ENCODE data around the gene TC2N. TPM values are rescaled to one million over a fixed set of nuclear protein-coding genes. Genes with fewer than 3 reads are reported as not detected.
"Not testable (repeated sequence)": the region's sequence is repeated elsewhere in the genome, so short reads cannot be mapped to it uniquely, and the experiment has no call there.

The TC2N gene
- total and polyA plus RNA-seq, 2 experiments from 2014 or later, result 10.0 to 35.0 TPM

DNA sequence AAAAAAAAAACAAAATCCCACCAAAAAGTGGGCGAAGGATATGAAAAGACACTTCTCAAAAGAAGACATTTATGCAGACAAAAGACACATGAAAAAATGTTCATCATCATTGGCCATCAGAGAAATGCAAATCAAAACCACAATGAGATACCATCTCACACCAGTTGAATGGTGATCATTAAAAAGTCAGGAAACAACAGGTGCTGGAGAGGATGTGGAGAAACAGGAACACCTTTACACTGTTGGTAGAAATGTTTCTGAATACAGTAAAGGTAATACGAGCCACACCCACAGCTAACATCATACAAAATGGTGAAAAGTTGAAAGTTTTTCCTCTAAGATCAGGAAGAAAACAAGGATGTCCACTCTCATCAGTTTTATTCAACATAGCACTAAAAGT is 127.5 kb downstream of the TC2N start:
- not testable (repeated sequence) for H3K27me3 Mint-ChIP-seq (ENCODE audit: insufficient read depth, low read depth, poor library complexity); H3K27ac Mint-ChIP-seq

DNA sequence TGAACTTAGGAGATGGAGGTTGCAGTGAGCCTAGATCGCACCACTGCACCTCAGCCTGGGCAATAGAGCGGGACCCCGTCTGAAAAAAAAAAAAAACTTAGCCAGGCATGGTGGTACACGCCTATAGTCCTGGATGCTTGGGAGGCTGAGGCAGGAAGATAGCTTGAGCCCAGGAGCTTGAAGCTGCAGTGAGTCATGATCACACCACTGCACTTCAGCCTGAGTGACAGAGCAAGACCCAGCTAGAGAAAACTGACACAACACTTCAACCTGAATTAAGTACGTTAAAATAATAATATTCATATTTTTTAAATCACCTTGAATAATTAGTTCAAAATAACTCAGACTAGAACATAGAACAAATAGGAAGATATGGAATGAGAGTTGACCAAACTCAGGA is 129.7 kb downstream of the TC2N start:
- H3K4me2 ChIP-seq, result no peak overlapping the region
- no peaks in the 10 kb centered on the region for H3K27me3 Mint-ChIP-seq (ENCODE audit: insufficient read depth, low read depth, poor library complexity)
- H3K36me3 ChIP-seq (ENCODE audit: insufficient read depth), result no peaks in the 10 kb centered on the region
- H3K4me1 Mint-ChIP-seq, result no peaks in the 10 kb centered on the region
- no peak overlapping the region for H3K27ac Mint-ChIP-seq
- H3K9me3 Mint-ChIP-seq, result no peaks in the 10 kb centered on the region
- no peak for DNase-seq (ENCODE audit: low spot score)
- H3F3A ChIP-seq (replicated peaks; ENCODE audit: low read depth), result no peaks in the 10 kb centered on the region
- no peak overlapping the region for H3K4me3 Mint-ChIP-seq
- H3K79me2 ChIP-seq (replicated peaks; ENCODE audit: insufficient read depth), result no peaks in the 10 kb centered on the region
- TF ChIP-seq EZH2phosphoT487 (IDR thresholded peaks at IDR 0.05; ENCODE audit: unreplicated experiment) (no peak), ZNF114 (CRISPR knock-in tag; IDR thresholded peaks at IDR 0.05) (no peak), JUNB (IDR thresholded peaks at IDR 0.05; ENCODE audit: unreplicated experiment) (no peak), ZNF331 (CRISPR knock-in tag; IDR thresholded peaks at IDR 0.05; ENCODE audit: low read depth) (no peak), NANOG (IDR thresholded peaks at IDR 0.05; ENCODE audit: borderline replicate concordance) (no peak)
- TF ChIP-seq, protein P1, sequence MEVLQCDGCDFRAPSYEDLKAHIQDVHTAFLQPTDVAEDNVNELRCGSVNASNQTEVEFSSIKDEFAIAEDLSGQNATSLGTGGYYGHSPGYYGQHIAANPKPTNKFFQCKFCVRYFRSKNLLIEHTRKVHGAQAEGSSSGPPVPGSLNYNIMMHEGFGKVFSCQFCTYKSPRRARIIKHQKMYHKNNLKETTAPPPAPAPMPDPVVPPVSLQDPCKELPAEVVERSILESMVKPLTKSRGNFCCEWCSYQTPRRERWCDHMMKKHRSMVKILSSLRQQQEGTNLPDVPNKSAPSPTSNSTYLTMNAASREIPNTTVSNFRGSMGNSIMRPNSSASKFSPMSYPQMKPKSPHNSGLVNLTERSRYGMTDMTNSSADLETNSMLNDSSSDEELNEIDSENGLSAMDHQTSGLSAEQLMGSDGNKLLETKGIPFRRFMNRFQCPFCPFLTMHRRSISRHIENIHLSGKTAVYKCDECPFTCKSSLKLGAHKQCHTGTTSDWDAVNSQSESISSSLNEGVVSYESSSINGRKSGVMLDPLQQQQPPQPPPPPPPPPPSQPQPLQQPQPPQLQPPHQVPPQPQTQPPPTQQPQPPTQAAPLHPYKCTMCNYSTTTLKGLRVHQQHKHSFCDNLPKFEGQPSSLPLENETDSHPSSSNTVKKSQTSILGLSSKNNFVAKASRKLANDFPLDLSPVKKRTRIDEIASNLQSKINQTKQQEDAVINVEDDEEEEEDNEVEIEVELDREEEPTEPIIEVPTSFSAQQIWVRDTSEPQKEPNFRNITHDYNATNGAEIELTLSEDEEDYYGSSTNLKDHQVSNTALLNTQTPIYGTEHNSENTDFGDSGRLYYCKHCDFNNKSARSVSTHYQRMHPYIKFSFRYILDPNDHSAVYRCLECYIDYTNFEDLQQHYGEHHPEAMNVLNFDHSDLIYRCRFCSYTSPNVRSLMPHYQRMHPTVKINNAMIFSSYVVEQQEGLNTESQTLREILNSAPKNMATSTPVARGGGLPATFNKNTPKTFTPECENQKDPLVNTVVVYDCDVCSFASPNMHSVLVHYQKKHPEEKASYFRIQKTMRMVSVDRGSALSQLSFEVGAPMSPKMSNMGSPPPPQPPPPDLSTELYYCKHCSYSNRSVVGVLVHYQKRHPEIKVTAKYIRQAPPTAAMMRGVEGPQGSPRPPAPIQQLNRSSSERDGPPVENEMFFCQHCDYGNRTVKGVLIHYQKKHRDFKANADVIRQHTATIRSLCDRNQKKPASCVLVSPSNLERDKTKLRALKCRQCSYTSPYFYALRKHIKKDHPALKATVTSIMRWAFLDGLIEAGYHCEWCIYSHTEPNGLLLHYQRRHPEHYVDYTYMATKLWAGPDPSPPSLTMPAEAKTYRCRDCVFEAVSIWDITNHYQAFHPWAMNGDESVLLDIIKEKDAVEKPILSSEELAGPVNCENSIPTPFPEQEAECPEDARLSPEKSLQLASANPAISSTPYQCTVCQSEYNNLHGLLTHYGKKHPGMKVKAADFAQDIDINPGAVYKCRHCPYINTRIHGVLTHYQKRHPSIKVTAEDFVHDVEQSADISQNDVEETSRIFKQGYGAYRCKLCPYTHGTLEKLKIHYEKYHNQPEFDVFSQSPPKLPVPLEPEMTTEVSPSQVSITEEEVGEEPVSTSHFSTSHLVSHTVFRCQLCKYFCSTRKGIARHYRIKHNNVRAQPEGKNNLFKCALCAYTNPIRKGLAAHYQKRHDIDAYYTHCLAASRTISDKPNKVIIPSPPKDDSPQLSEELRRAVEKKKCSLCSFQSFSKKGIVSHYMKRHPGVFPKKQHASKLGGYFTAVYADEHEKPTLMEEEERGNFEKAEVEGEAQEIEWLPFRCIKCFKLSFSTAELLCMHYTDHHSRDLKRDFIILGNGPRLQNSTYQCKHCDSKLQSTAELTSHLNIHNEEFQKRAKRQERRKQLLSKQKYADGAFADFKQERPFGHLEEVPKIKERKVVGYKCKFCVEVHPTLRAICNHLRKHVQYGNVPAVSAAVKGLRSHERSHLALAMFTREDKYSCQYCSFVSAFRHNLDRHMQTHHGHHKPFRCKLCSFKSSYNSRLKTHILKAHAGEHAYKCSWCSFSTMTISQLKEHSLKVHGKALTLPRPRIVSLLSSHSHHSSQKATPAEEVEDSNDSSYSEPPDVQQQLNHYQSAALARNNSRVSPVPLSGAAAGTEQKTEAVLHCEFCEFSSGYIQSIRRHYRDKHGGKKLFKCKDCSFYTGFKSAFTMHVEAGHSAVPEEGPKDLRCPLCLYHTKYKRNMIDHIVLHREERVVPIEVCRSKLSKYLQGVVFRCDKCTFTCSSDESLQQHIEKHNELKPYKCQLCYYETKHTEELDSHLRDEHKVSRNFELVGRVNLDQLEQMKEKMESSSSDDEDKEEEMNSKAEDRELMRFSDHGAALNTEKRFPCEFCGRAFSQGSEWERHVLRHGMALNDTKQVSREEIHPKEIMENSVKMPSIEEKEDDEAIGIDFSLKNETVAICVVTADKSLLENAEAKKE (CRISPR knock-in tag; IDR thresholded peaks at IDR 0.05), result no peak
- H4K20me1 ChIP-seq (replicated peaks; ENCODE audit: insufficient read depth), result no peaks in the 10 kb centered on the region
- H3K27ac ChIP-seq (ENCODE audit: low read depth), result no peak overlapping the region
- H2AFZ ChIP-seq, result no peak overlapping the region
- no peaks in the 10 kb centered on the region for H3K9me2 ChIP-seq (ENCODE audit: insufficient read depth)
- no peak for ATAC-seq
- H3K36me3 Mint-ChIP-seq (ENCODE audit: low read depth), result no peaks in the 10 kb centered on the region
- no peak overlapping the region for H3K4me3 ChIP-seq
- H3K4me1 ChIP-seq (ENCODE audit: insufficient read depth), result no peaks in the 10 kb centered on the region
- H3K27me3 ChIP-seq (ENCODE audit: insufficient read depth), result no peaks in the 10 kb centered on the region

More for the DNA sequence above, 127.5 kb downstream of the TC2N start:
- H3K4me1 ChIP-seq (ENCODE audit: insufficient read depth); H3F3A ChIP-seq (replicated peaks; ENCODE audit: low read depth); ATAC-seq; H4K20me1 ChIP-seq (replicated peaks; ENCODE audit: insufficient read depth); H3K27me3 ChIP-seq (ENCODE audit: insufficient read depth); H3K9me3 Mint-ChIP-seq; H3K4me3 Mint-ChIP-seq; H3K36me3 Mint-ChIP-seq (ENCODE audit: low read depth); H3K36me3 ChIP-seq (ENCODE audit: insufficient read depth); H3K4me3 ChIP-seq; H3K4me2 ChIP-seq; DNase-seq (ENCODE audit: low spot score); H3K79me2 ChIP-seq (replicated peaks; ENCODE audit: insufficient read depth); H3K4me1 Mint-ChIP-seq; H2AFZ ChIP-seq; H3K9me2 ChIP-seq (ENCODE audit: insufficient read depth); H3K27ac ChIP-seq (ENCODE audit: low read depth): not testable (repeated sequence)

All from GM23338 (cell line).